Fibroblast of lung (primary cell): ENCODE data around the gene RSPH3. TPM values are rescaled to one million over a fixed set of nuclear protein-coding genes. Genes with fewer than 3 reads are reported as not detected.

Source experiments
- DNase-seq, 2 donors: peaks; one replicate each; pipeline versions ENCODE4 v3.0.0 to v3.0.0-alpha.2; 2010; ENCODE audit warnings: low read depth in 2 of 2
- H2AFZ ChIP-seq: 2 replicates; pipeline ENCODE4 v1.5.1; 2012; ENCODE audit warnings: low read length, control low read depth, inconsistent platforms
- H3K27ac ChIP-seq: 2 replicates; pipeline ENCODE4 v1.5.1; 2011; ENCODE audit warnings: low read length, control low read depth; ENCODE audit not compliant: insufficient read depth
- H3K27me3 ChIP-seq: 2 replicates; pipeline ENCODE4 v1.5.1; 2011; ENCODE audit warnings: mild to moderate bottlenecking, low read length; ENCODE audit not compliant: control insufficient read depth, insufficient read depth
- H3K36me3 ChIP-seq: 2 replicates; pipeline ENCODE4 v1.5.1; 2011; ENCODE audit warnings: low read length; ENCODE audit not compliant: control insufficient read depth, insufficient read depth
- H3K4me1 ChIP-seq: 2 replicates; pipeline ENCODE4 v1.5.1; 2011; ENCODE audit warnings: low read length; ENCODE audit not compliant: control insufficient read depth, insufficient read depth; ENCODE audit errors: extremely low read depth
- H3K4me2 ChIP-seq: 2 replicates; pipeline ENCODE4 v1.5.1; 2011; ENCODE audit warnings: low read length, control low read depth; ENCODE audit not compliant: insufficient read depth; ENCODE audit errors: extremely low read depth
- H3K4me3 ChIP-seq, 4 experiments: fragments of 200-600 bp in 1 of 4; sonication (generic) in 1 of 4; replicated peaks in 1 of 4; 2 replicates each; pipeline ENCODE4 v1.5.1; 2011 to 2016; ENCODE audit warnings: low read length in 4 of 4, low read depth in 3 of 4, mild to moderate bottlenecking in 3 of 4, control low read depth in 2 of 4, inconsistent platforms in 1 of 4, mixed read lengths in 1 of 4; ENCODE audit not compliant: insufficient read depth in 1 of 4; ENCODE audit errors: control extremely low read depth in 1 of 4
- H3K79me2 ChIP-seq: 2 replicates; pipeline ENCODE4 v1.5.1; 2012; ENCODE audit warnings: mild to moderate bottlenecking, low read length, inconsistent platforms; ENCODE audit not compliant: control insufficient read depth, insufficient read depth
- H3K9ac ChIP-seq: 2 replicates; pipeline ENCODE4 v1.5.1; 2011; ENCODE audit warnings: mild to moderate bottlenecking, low read length, control low read depth; ENCODE audit not compliant: insufficient read depth
- H3K9me3 ChIP-seq: 2 replicates; pipeline ENCODE4 v1.5.1; 2012; ENCODE audit warnings: low read depth, low read length; ENCODE audit not compliant: control insufficient read depth, insufficient read depth
- H4K20me1 ChIP-seq: 2 replicates; pipeline ENCODE4 v1.5.1; 2011; ENCODE audit warnings: low read length; ENCODE audit not compliant: control insufficient read depth, insufficient read depth; ENCODE audit errors: extremely low read depth
- CTCF ChIP-seq, 2 donors: IDR thresholded peaks in 1 of 2; conservative IDR thresholded peaks in 1 of 2; 1 replicate in 1 of 2; 2 replicates in 1 of 2; pipeline ENCODE4 v1.5.1; 2011 to 2012; ENCODE audit warnings: low read length in 2 of 2, control low read depth in 1 of 2, inconsistent platforms in 1 of 2, low read depth in 1 of 2, mild to moderate bottlenecking in 1 of 2
- EZH2 ChIP-seq: IDR thresholded peaks from 2 replicates; pipeline ENCODE4 v1.5.1; 2012; ENCODE audit warnings: low read length, control low read depth, mild to moderate bottlenecking; ENCODE audit errors: missing control alignments
- polyA plus RNA-seq, 2 donors: library from polyadenylated mRNA; depleted of rRNA in 1 of 2; stranded (reverse) in 1 of 2; unstranded in 1 of 2; fragments of >200 nt; gene quantifications; 2 replicates each; pipeline ENCODE4 v1.2.1, GENCODE V29; 2011 to 2012; ENCODE audit warnings: missing spikeins in 1 of 2
- total RNA-seq: library from RNA; depleted of rRNA; stranded (reverse); fragments of >200 nt; gene quantifications from 2 replicates; pipeline ENCODE4 v1.2.1, GENCODE V29; 2014

RSPH3 gene
- total and polyA plus RNA-seq, 2 donors (not counting 1 experiment from before 2014, with no cell fraction given) = 2.3 to 5.9 TPM

DNA sequence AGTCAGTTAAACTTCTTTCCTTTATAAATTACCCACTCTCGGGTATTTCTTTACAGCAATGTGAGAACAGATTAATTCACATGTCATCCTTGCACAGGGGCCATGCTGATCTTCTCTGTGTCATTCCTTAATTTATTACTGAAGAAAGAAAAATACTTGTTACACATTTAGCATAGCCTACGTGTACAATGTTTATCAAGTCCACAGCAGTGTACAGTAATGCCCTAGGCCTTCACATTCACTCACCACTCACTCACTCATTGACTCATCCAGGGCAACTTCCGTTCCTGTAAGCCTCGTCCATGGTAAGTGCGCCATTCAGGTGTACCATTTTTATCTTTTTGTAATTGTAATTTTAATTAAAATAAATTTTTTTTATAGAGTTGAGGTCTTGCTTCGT, 73.6 kb downstream of the RSPH3 start:
- peak; percentile 45 to 87 for DNase-seq
- no peak overlapping the region for H3K4me3 ChIP-seq
- H3K27me3 ChIP-seq = no peaks in the 10 kb centered on the region
- H3K4me2 ChIP-seq = no peak overlapping the region
- no peaks in the 10 kb centered on the region for H3K4me1 ChIP-seq
- H2AFZ ChIP-seq = no peak overlapping the region
- H3K27ac ChIP-seq = no peak overlapping the region
- no peaks in the 10 kb centered on the region for H3K9me3 ChIP-seq
- H3K79me2 ChIP-seq = no peaks in the 10 kb centered on the region
- no peak overlapping the region for H3K9ac ChIP-seq
- H4K20me1 ChIP-seq = no peaks in the 10 kb centered on the region
- TF ChIP-seq CTCF (conservative IDR thresholded peaks at IDR 0.05 in 1 of 2, IDR thresholded peaks at IDR 0.05 in 1 of 2; ENCODE audit: low read depth in 1 of 2, low read length in 2 of 2) = no peak
- TF ChIP-seq EZH2 = no peak
- no peaks in the 10 kb centered on the region for H3K36me3 ChIP-seq

- no peaks in the 10 kb centered on the region for H3K36me3 ChIP-seq
- no peak overlapping the region for H3K27ac ChIP-seq
- H3K4me1 ChIP-seq = no peaks in the 10 kb centered on the region
- H2AFZ ChIP-seq = no peak overlapping the region
- no peaks in the 10 kb centered on the region for H4K20me1 ChIP-seq
- no peaks in the 10 kb centered on the region for H3K27me3 ChIP-seq
- DNase-seq = no peak
- H3K79me2 ChIP-seq = no peaks in the 10 kb centered on the region
- no peak overlapping the region for H3K4me3 ChIP-seq
- TF ChIP-seq CTCF (conservative IDR thresholded peaks at IDR 0.05 in 1 of 2, IDR thresholded peaks at IDR 0.05 in 1 of 2; ENCODE audit: low read depth in 1 of 2, low read length in 2 of 2) = no peak
- TF ChIP-seq EZH2 = no peak
- no peak overlapping the region for H3K4me2 ChIP-seq
- no peak overlapping the region for H3K9ac ChIP-seq
- H3K9me3 ChIP-seq = no peaks in the 10 kb centered on the region
Measured at GRCh38 chr6:158924499-158925455, 75.2 kb downstream of the RSPH3 start.

DNA sequence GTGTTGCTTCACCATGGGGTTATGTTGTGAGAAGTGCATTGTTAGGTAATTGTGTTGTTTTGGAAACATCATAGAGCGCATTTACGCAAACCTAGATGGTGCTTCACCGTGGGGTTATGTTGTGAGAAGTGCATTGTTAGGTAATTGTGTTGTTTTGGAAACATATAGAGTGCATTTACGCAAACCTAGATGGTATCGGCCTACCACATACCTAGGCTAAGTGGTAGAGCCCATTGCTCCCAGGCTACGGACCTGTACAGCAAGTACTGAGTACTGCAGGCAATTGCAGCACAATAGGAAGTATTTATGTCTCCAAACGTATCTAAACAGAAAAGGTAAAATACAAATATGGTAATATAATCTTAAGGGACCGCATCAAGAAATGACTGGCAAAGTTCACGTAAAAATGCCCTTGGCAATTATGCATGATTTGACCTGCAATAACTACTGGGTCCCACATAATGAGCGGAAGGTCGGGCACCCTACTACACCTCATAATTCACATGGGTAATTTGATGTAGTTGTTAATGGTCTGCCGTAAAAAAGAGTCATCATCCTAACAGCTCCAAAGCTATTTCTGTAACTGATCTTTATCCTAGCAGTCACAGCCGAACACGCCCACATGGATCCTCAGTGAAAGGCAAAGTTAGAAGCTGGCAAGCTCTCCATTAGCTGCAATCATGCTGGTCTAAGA, 76.0 kb downstream of the RSPH3 start:
- H3K4me3 ChIP-seq = no peak overlapping the region
- no peaks in the 10 kb centered on the region for H3K27me3 ChIP-seq
- no peaks in the 10 kb centered on the region for H4K20me1 ChIP-seq
- no peak overlapping the region for H3K27ac ChIP-seq
- no peak overlapping the region for H3K4me2 ChIP-seq
- no peaks in the 10 kb centered on the region for H3K36me3 ChIP-seq
- H3K79me2 ChIP-seq = no peaks in the 10 kb centered on the region
- peak in 1 of 2 donors; percentile 53 for DNase-seq
- no peak for TF ChIP-seq EZH2
- no peak for TF ChIP-seq CTCF (conservative IDR thresholded peaks at IDR 0.05 in 1 of 2, IDR thresholded peaks at IDR 0.05 in 1 of 2; ENCODE audit: low read depth in 1 of 2, low read length in 2 of 2)
- no peak overlapping the region for H2AFZ ChIP-seq
- no peaks in the 10 kb centered on the region for H3K4me1 ChIP-seq
- no peak overlapping the region for H3K9ac ChIP-seq
- H3K9me3 ChIP-seq = no peaks in the 10 kb centered on the region
